GM23248 (cell line): ENCODE data around the gene KCNK17.

Experiments
- EZH2 ChIP-seq: fragments of 200-600 bp; sonication (generic); IDR thresholded peaks from 2 replicates; pipeline ENCODE4 v1.6.1; 2018; ENCODE audit warnings: antibody characterized with exemption, mild to moderate bottlenecking; ENCODE audit not compliant: insufficient read depth, poor library complexity, severe bottlenecking
- EZH2phosphoT487 ChIP-seq: fragments of 200-600 bp; sonication (generic); IDR thresholded peaks from 2 replicates; pipeline ENCODE4 v1.6.1; 2018; ENCODE audit warnings: antibody characterized with exemption, moderate library complexity, mild to moderate bottlenecking, low read depth; ENCODE audit not compliant: insufficient read depth

DNA sequence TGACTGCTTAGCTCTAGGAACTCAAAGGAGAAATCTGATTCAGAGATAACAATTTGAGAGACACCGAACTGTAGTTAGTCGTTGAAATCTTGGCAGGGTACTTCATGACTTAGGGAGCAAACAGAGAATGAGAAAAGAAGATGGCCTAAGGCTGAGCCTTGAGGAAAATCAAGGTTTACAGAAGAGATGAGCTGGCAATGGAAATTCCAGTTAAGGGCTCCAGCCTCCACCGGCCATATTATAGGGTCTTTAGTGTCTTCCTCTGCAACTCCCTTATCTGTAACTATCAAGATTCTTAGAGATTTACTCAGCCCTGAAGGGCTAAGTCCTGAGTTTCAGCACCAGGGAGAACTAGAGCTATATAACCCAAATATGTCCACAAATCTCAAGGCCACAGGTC is 26.6 kb downstream of the KCNK17 start:
- TF ChIP-seq EZH2, result no peak
- TF ChIP-seq EZH2phosphoT487, result no peak
